Bronchial epithelial cell (primary cell): ENCODE results near the gene KRI1. TPM values are rescaled to one million over a fixed set of nuclear protein-coding genes. Genes with fewer than 3 reads are reported as not detected.

ENCODE experiments used
- DNase-seq: peaks from one replicate; pipeline ENCODE4 v3.0.0-alpha.2; 2010; ENCODE audit warnings: low read depth
- FAIRE-seq: peaks from 2 replicates; lab custom pipeline; 2011; peaks lifted over from hg19 to GRCh38; lab: Jason Lieb, UNC
- H3K27me3 ChIP-seq: 2 replicates; pipeline ENCODE4 v1.5.1; 2011; ENCODE audit warnings: low read length; ENCODE audit not compliant: control insufficient read depth, insufficient read depth
- H3K36me3 ChIP-seq: 2 replicates; pipeline ENCODE4 v1.5.1; 2011; ENCODE audit warnings: low read length; ENCODE audit not compliant: control insufficient read depth, insufficient read depth
- H3K4me3 ChIP-seq: 2 replicates; pipeline ENCODE4 v1.5.1; 2011; ENCODE audit warnings: mild to moderate bottlenecking, low read depth, low read length, control low read depth
- CTCF ChIP-seq: IDR thresholded peaks from 2 replicates; pipeline ENCODE4 v1.5.1; 2011; ENCODE audit warnings: mild to moderate bottlenecking, moderate library complexity, low read length, control low read depth, inconsistent platforms; ENCODE audit not compliant: insufficient read depth, severe bottlenecking
- total RNA-seq: library from RNA; depleted of rRNA; stranded (reverse); fragments of >200 nt; gene quantifications from 2 replicates; pipeline ENCODE4 v1.2.1, GENCODE V29; 2014

KRI1 gene
- total RNA-seq, 1 donor from 2014 or later, result 8.2 TPM

- Histone ChIP-seq H3K4me3 (no peak overlapping the region), H3K27me3 (no peaks in the 10 kb centered on the region), H3K36me3 (no peaks in the 10 kb centered on the region)
- no peak for FAIRE-seq
- peak; percentile 26 for TF ChIP-seq CTCF
- peak; percentile 88 for DNase-seq
These were observed 45.0 kb downstream of the KRI1 start for GRCh38 chr19:10520652-10521318.

- Histone ChIP-seq H3K36me3 (peaks cover 5% of the 10 kb centered on the region), H3K27me3 (no peaks in the 10 kb centered on the region), H3K4me3 (no peak overlapping the region)
- no peak for DNase-seq
- FAIRE-seq, result no peak
- TF ChIP-seq CTCF, result no peak
These were observed 46.4 kb downstream of the KRI1 start for GRCh38 chr19:10519421-10519820.

GRCh38 chr19:10518444-10519361 lies 47.1 kb downstream of the KRI1 start:
- H3K4me3 ChIP-seq, result no peak overlapping the region
- no peak for TF ChIP-seq CTCF
- DNase-seq, result no peak
- no peaks in the 10 kb centered on the region for H3K27me3 ChIP-seq
- peaks cover 5% of the 10 kb centered on the region for H3K36me3 ChIP-seq
- FAIRE-seq, result no peak

GRCh38 chr19:10517760-10518443 lies 47.9 kb downstream of the KRI1 start:
- peaks cover 10% of the 10 kb centered on the region for H3K36me3 ChIP-seq
- no peak for FAIRE-seq
- TF ChIP-seq CTCF, result no peak
- peak; percentile 34 for DNase-seq
- no peaks in the 10 kb centered on the region for H3K27me3 ChIP-seq
- H3K4me3 ChIP-seq, result peak overlapping the region; percentile 77

GRCh38 chr19:10517361-10517759 lies 48.5 kb downstream of the KRI1 start, which contains the start of gene S1PR5:
Gene S1PR5 (minus strand): TSS chr19:10517447. CDS start chr19:10515011, 2,436 bp downstream.
- FAIRE-seq (no peak), DNase-seq (no peak)
- peaks cover 10% of the 10 kb centered on the region for H3K36me3 ChIP-seq
- peak within 1 kb of the TSS; percentile 77 for H3K4me3 ChIP-seq
- H3K27me3 ChIP-seq, result no peaks in the 10 kb centered on the region
- TF ChIP-seq CTCF, result peak; percentile 6
